ENCODE measurements around the gene TWNK.

GRCh38 chr10:100962351-100963080 is 24.8 kb upstream of the TWNK start:
- TF ChIP-seq CTCF (IDR thresholded peaks at IDR 0.05): no peak
- TF ChIP-seq POLR2A (IDR thresholded peaks at IDR 0.05): no peak
